MM.1S (cell line): ENCODE results near the gene MTNR1B.

Experiments used
- EZH2 ChIP-seq: fragments of 300-600 bp; sonication (generic); optimal IDR thresholded peaks from 2 replicates; pipeline ENCODE3; 2017; ENCODE audit warnings: low read depth, mild to moderate bottlenecking, antibody characterized with exemption, low read length, mixed read lengths
- EZH2phosphoT487 ChIP-seq: fragments of 300-600 bp; sonication (generic); IDR thresholded peaks from 2 replicates; pipeline ENCODE4 v1.6.1; 2018; ENCODE audit warnings: antibody characterized with exemption, low read length
- TF ChIP-seq, protein P1 (sequence below): fragments of 300-600 bp; sonication (generic); IDR thresholded peaks from 2 replicates; pipeline ENCODE4 v1.5.1; 2016; ENCODE audit warnings: antibody characterized with exemption, low read length, mixed read lengths

DNA sequence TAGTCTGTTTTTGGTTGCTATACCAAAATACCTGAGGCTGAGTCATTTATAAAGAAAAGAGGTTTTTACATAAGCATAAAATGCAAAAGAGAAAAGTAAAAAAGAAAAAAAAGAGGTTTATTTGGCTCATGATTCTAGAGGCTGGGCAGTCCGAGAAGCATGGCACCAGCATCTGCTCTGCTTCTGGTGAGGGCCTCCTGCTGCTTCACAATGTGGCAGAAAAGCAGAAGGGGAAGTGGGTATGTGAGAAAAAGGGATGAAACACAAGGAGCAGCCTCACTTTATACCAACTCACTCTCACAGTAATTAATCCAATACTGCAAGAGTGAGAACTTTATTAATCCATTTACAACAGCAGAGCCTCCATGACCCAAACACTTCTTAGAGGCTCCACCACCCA lies 47.1 kb downstream of the MTNR1B start:
- TF ChIP-seq, protein P1, sequence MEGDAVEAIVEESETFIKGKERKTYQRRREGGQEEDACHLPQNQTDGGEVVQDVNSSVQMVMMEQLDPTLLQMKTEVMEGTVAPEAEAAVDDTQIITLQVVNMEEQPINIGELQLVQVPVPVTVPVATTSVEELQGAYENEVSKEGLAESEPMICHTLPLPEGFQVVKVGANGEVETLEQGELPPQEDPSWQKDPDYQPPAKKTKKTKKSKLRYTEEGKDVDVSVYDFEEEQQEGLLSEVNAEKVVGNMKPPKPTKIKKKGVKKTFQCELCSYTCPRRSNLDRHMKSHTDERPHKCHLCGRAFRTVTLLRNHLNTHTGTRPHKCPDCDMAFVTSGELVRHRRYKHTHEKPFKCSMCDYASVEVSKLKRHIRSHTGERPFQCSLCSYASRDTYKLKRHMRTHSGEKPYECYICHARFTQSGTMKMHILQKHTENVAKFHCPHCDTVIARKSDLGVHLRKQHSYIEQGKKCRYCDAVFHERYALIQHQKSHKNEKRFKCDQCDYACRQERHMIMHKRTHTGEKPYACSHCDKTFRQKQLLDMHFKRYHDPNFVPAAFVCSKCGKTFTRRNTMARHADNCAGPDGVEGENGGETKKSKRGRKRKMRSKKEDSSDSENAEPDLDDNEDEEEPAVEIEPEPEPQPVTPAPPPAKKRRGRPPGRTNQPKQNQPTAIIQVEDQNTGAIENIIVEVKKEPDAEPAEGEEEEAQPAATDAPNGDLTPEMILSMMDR, result no peak
- no peak for TF ChIP-seq EZH2phosphoT487
- no peak for TF ChIP-seq EZH2
